CD4-positive, CD25-positive, alpha-beta regulatory T cell (primary cell): Measurements from ENCODE around the gene TMEM128. TPM values are rescaled to one million over a fixed set of nuclear protein-coding genes. Genes with fewer than 3 reads are reported as not detected.
"Not testable (repeated sequence)": the region's sequence is repeated elsewhere in the genome, so short reads cannot be mapped to it uniquely, and the experiment has no call there.

ENCODE experiments used
- ATAC-seq, 2 donors: fragments of 150-1000 bp; cut with Tn5 transposase; one replicate each; pipeline ENCODE4 v1.10.0; 2021; ENCODE audit warnings: low read depth in 2 of 2, moderate number of reproducible peaks in 2 of 2, moderate library complexity in 1 of 2
- DNase-seq, 3 donors: peaks; one replicate each; pipeline versions ENCODE4 v3.0.0 to v3.0.0-alpha.2; 2012 to 2022; ENCODE audit warnings: mixed read lengths in 1 of 3
- H3K27ac ChIP-seq: one replicate; pipeline ENCODE4 v1.7.0; 2013; ENCODE audit warnings: mild to moderate bottlenecking, low read length; ENCODE audit not compliant: insufficient read depth, poor library complexity, severe bottlenecking
- H3K27me3 ChIP-seq: one replicate; pipeline ENCODE4 v1.7.0; 2013; ENCODE audit warnings: low read length; ENCODE audit not compliant: control insufficient read depth, insufficient read depth
- H3K36me3 ChIP-seq: one replicate; pipeline ENCODE4 v1.7.0; 2013; ENCODE audit warnings: mild to moderate bottlenecking, low read length, moderate library complexity; ENCODE audit not compliant: control insufficient read depth, insufficient read depth
- H3K4me1 ChIP-seq: 2 replicates; pipeline ENCODE4 v1.7.0; 2013; ENCODE audit warnings: mild to moderate bottlenecking, low read length; ENCODE audit not compliant: insufficient read depth, control insufficient read depth, poor library complexity, severe bottlenecking
- H3K4me3 ChIP-seq: one replicate; pipeline ENCODE4 v1.7.0; 2013; ENCODE audit warnings: low read depth, mild to moderate bottlenecking, low read length, moderate library complexity
- H3K9me3 ChIP-seq, 2 experiments: 1 replicate in 1 of 2; 2 replicates in 1 of 2; pipeline ENCODE4 v1.7.0; 2013; ENCODE audit warnings: low read length in 2 of 2, mild to moderate bottlenecking in 1 of 2, moderate library complexity in 1 of 2; ENCODE audit not compliant: control insufficient read depth in 2 of 2
- H3K27ac Mint-ChIP-seq, 3 donors: one replicate each; pipeline ENCODE4 v1.8.0; 2020 to 2022; ENCODE audit warnings: mild to moderate bottlenecking in 3 of 3, mixed read lengths in 3 of 3, moderate library complexity in 2 of 3
- H3K27me3 Mint-ChIP-seq: one replicate; pipeline ENCODE4 v1.8.0; 2022; ENCODE audit warnings: mild to moderate bottlenecking, mixed read lengths
- H3K36me3 Mint-ChIP-seq: one replicate; pipeline ENCODE4 v1.8.0; 2020; ENCODE audit warnings: mixed read lengths
- H3K4me1 Mint-ChIP-seq, 4 donors: one replicate each; pipeline ENCODE4 v1.8.0; 2020 to 2022; ENCODE audit warnings: mixed read lengths in 4 of 4, mild to moderate bottlenecking in 1 of 4
- H3K4me3 Mint-ChIP-seq, 4 donors: one replicate each; pipeline ENCODE4 v1.8.0; 2020 to 2022; ENCODE audit warnings: mild to moderate bottlenecking in 4 of 4, mixed read lengths in 4 of 4, moderate library complexity in 3 of 4
- H3K9me3 Mint-ChIP-seq, 7 donors: one replicate each; pipeline ENCODE4 v1.8.0; 2020 to 2022; ENCODE audit warnings: mixed read lengths in 7 of 7, mild to moderate bottlenecking in 3 of 7, moderate library complexity in 2 of 7
- polyA plus RNA-seq, 4 donors: library from polyadenylated mRNA; unstranded; fragments of 300-500 nt; fragmentation: Illumina TruSeq; gene quantifications; one replicate each; pipeline ENCODE4 v1.2.3, GENCODE V29; 2021
- total RNA-seq: library from RNA; stranded (reverse); gene quantifications from one replicate; pipeline ENCODE4 v1.2.3, GENCODE V29; 2022

The TMEM128 gene
- total and polyA plus RNA-seq, 5 donors from 2014 or later, result 7.4 to 43.8 (median 32.1) TPM

DNA sequence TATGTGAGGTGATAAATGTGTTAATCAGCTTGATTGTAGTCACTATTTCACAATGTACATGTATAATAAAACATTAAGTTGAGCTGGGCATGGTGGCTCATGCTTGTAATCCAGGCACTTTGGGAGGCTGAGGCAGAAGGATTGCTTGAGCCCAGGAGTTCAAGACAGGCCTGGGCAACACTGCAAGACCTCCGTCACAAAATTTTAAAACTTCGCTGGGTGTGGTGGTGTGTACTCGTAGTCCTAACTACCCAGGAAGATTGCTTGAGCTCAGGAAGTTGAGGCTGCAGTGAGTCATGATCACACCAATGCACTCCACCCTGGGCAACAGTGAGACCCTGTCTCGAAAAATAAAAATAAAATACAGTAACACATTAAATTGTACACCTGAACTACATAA, 21.8 kb upstream of the TMEM128 start:
- H3K4me1 ChIP-seq, result peaks cover 3% of the 10 kb centered on the region
- no peaks in the 10 kb centered on the region for H3K27me3 Mint-ChIP-seq
- no peaks in the 10 kb centered on the region for H3K27me3 ChIP-seq
- H3K36me3 Mint-ChIP-seq, result peaks cover 54% of the 10 kb centered on the region
- peak overlapping the region; percentile 49 for H3K27ac ChIP-seq
- peak overlapping the region; percentile 16 for H3K4me3 ChIP-seq
- peaks cover 0 to 1% (median 0%) of the 10 kb centered on the region in 7 donors for H3K9me3 Mint-ChIP-seq
- ATAC-seq (peak; percentile 52 to 74), DNase-seq (peak in 2 of 3 donors; percentile 13 to 73)
- H3K9me3 ChIP-seq, result no peaks in the 10 kb centered on the region
- H3K27ac Mint-ChIP-seq, result peak overlapping the region; percentile 43 to 84 (median 51)
- H3K4me3 Mint-ChIP-seq, result peak overlapping the region in 2 of 4 donors; percentile 29 to 86
- peaks cover 4 to 29% (median 20%) of the 10 kb centered on the region in 4 donors for H3K4me1 Mint-ChIP-seq
- H3K36me3 ChIP-seq, result peaks cover 41% of the 10 kb centered on the region

- Histone ChIP-seq H3K4me3 (no peak overlapping the region), H3K27me3 (no peaks in the 10 kb centered on the region), H3K4me1 (peaks cover 3% of the 10 kb centered on the region), H3K36me3 (peaks cover 36% of the 10 kb centered on the region), H3K9me3 (no peaks in the 10 kb centered on the region), H3K27ac (peak overlapping the region; percentile 49)
- Mint-ChIP-seq H3K36me3 (peaks cover 49% of the 10 kb centered on the region), H3K4me3 (peak overlapping the region in 2 of 4 donors; percentile 8 to 86), H3K27ac (peak overlapping the region; percentile 43 to 84 (median 70)), H3K4me1 (peaks cover 4 to 26% (median 20%) of the 10 kb centered on the region in 4 donors), H3K27me3 (peaks cover 5% of the 10 kb centered on the region), H3K9me3 (peaks cover 0 to 1% (median 0%) of the 10 kb centered on the region in 7 donors)
- peak in 2 of 3 donors; percentile 29 to 74 for DNase-seq
- ATAC-seq, result peak in 1 of 2 donors; percentile 38
These were observed 21.3 kb upstream of the TMEM128 start for GRCh38 chr4:4269331-4269731.

DNA sequence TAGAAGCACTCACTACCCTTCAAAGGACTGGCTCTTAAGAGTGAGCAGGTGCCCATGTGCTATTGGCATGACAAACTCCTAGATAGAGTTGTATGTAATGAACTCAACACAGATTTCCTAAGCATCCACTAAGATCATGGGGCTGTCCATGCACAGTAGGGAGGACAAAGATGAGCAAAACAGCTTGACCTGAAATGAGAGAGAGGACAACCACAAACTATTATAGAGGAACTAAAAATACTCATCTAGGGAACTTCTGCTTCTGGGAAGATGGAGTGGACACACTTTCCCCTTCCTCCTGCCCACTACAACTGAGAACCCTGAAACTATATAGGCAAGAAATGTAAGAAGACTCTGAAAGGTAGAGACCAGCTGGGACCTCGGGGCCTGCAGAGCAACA, 20.8 kb upstream of the TMEM128 start:
- Mint-ChIP-seq H3K36me3 (peaks cover 46% of the 10 kb centered on the region), H3K4me1 (peaks cover 4 to 25% (median 20%) of the 10 kb centered on the region in 4 donors), H3K9me3 (peaks cover 0 to 1% (median 0%) of the 10 kb centered on the region in 7 donors), H3K27ac (peak overlapping the region; percentile 70 to 84 (median 84)), H3K4me3 (peak overlapping the region in 2 of 4 donors; percentile 56 to 86), H3K27me3 (peaks cover 5% of the 10 kb centered on the region)
- Histone ChIP-seq H3K36me3 (peaks cover 32% of the 10 kb centered on the region), H3K27ac (peak overlapping the region; percentile 49), H3K27me3 (no peaks in the 10 kb centered on the region), H3K4me3 (no peak overlapping the region), H3K9me3 (no peaks in the 10 kb centered on the region), H3K4me1 (peaks cover 3% of the 10 kb centered on the region)
- DNase-seq (no peak), ATAC-seq (no peak)

DNA sequence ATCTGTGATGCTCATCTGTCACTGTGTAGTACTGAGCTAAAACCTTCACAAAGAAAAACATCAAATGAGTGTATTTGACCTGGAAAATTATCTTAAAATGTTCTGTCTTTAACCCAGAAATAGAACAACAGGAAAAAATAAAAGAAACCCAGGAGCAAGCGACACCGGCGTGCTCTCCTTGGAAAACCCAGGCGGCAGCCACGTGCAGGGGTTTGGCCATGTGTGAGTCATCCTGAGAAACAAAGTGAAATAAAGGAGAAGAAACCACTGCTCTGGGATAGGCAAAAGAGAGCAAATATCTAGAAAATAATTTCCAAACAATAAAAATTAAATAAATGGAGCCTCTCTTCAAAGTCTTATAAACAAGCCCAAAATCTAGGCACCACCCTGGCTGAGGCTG, 20.0 kb upstream of the TMEM128 start:
- Histone ChIP-seq H3K27me3 (no peaks in the 10 kb centered on the region), H3K27ac (no peak overlapping the region), H3K36me3 (peaks cover 24% of the 10 kb centered on the region), H3K4me1 (peaks cover 3% of the 10 kb centered on the region), H3K4me3 (no peak overlapping the region), H3K9me3 (no peaks in the 10 kb centered on the region)
- no peak for DNase-seq
- peaks cover 43% of the 10 kb centered on the region for H3K36me3 Mint-ChIP-seq
- H3K4me3 Mint-ChIP-seq, result no peak overlapping the region
- ATAC-seq, result no peak
- peaks cover 4 to 25% (median 20%) of the 10 kb centered on the region in 4 donors for H3K4me1 Mint-ChIP-seq
- no peak overlapping the region for H3K27ac Mint-ChIP-seq
- no peaks in the 10 kb centered on the region for H3K9me3 Mint-ChIP-seq
- peaks cover 5% of the 10 kb centered on the region for H3K27me3 Mint-ChIP-seq

GRCh38 chr4:4260185-4260751, 12.2 kb upstream of the TMEM128 start:
- H3K4me3 ChIP-seq, result no peak overlapping the region
- H3K36me3 ChIP-seq, result no peaks in the 10 kb centered on the region
- Mint-ChIP-seq H3K27ac (peak overlapping the region in 2 of 3 donors; percentile 13 to 85), H3K4me3 (no peak overlapping the region), H3K36me3 (no peaks in the 10 kb centered on the region), H3K9me3 (peaks cover 0 to 2% (median 0%) of the 10 kb centered on the region in 7 donors), H3K4me1 (peaks cover 0 to 5% (median 0%) of the 10 kb centered on the region in 4 donors), H3K27me3 (peaks cover 17% of the 10 kb centered on the region)
- H3K27me3 ChIP-seq, result peaks cover 2% of the 10 kb centered on the region
- no peaks in the 10 kb centered on the region for H3K9me3 ChIP-seq
- ATAC-seq (peak; percentile 85 to 96), DNase-seq (peak in 2 of 3 donors; percentile 42 to 80)
- no peaks in the 10 kb centered on the region for H3K4me1 ChIP-seq
- H3K27ac ChIP-seq, result no peak overlapping the region

DNA sequence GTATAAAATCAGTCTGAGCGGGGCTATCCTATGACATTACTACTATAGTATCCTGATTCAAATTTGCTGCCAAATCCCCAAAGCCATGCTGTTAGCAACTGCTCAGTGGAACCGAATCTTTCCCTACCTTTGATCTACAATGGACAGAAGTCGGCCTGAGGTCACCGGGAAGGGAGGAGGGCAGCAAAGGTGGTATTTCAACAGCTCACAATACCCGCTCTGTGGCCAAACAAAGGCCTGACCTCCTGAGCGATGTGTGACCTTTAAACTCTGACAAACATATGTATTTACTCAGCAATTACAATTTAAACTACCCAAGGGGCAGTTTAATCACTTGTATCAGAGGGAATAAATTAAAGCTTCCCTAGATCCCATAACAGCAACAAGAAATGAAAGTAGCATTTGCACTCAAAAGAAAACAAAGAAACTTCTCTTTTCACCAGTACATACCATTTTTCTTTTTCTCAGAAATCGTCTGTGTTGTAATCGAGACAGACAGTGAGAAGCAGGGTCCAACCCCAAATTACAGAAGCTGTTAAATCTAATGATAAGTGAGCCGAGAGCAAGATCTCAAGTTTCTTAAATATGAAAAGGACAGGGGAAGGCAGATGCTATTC, 11.6 kb upstream of the TMEM128 start:
- H3K9me3 Mint-ChIP-seq, result peaks cover 0 to 2% (median 0%) of the 10 kb centered on the region in 7 donors
- no peak overlapping the region for H3K27ac ChIP-seq
- DNase-seq (no peak), ATAC-seq (no peak)
- no peaks in the 10 kb centered on the region for H3K36me3 Mint-ChIP-seq
- H3K27me3 ChIP-seq, result peaks cover 2% of the 10 kb centered on the region
- H3K9me3 ChIP-seq, result no peaks in the 10 kb centered on the region
- H3K4me1 ChIP-seq, result no peaks in the 10 kb centered on the region
- peak overlapping the region in 1 of 4 donors; percentile 54 for H3K4me3 Mint-ChIP-seq
- peaks cover 0 to 5% (median 0%) of the 10 kb centered on the region in 4 donors for H3K4me1 Mint-ChIP-seq
- H3K36me3 ChIP-seq, result no peaks in the 10 kb centered on the region
- H3K27me3 Mint-ChIP-seq, result peaks cover 21% of the 10 kb centered on the region
- peak overlapping the region in 1 of 3 donors; percentile 85 for H3K27ac Mint-ChIP-seq
- no peak overlapping the region for H3K4me3 ChIP-seq

DNA sequence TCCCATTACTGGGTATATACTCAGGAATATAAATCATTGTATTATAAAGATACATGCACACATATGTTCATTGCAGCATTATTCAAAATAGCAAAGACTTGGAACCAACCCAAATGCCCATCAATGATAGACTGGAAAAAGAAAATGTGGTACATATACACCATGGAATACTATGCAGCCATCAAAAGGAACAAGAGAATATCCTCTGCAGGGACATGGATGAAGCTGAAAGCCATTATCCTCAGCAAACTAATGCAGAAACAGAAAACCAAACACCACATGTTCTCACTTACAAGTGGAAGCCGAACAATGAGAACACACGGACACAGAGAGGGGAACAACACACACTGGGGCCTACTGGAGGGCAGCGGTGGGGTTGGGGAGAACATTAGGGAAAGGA, 9.7 kb upstream of the TMEM128 start:
- not testable (repeated sequence) for H3K4me1 ChIP-seq, H3K4me3 ChIP-seq, H3K9me3 ChIP-seq, H3K4me1 Mint-ChIP-seq, H3K4me3 Mint-ChIP-seq, DNase-seq, ATAC-seq, H3K27ac Mint-ChIP-seq, H3K36me3 ChIP-seq, H3K9me3 Mint-ChIP-seq, H3K36me3 Mint-ChIP-seq, H3K27me3 ChIP-seq, H3K27ac ChIP-seq
- H3K27me3 Mint-ChIP-seq, result peaks cover 30% of the 10 kb centered on the region
